HG03045 (cell line): Measurements from ENCODE around the gene NUP93.

ENCODE experiments used
- ATAC-seq: cut with Tn5 transposase; IDR thresholded peaks from one replicate; pipeline ENCODE4 v1.9.1; 2021; ENCODE audit warnings: mild to moderate bottlenecking, moderate library complexity; ENCODE audit not compliant: unreplicated experiment

NUP93 gene

GRCh38 chr16:56844056-56844455 lies 114.1 kb downstream of the NUP93 start:
- no peak for ATAC-seq

- ATAC-seq = no peak
Observed at GRCh38 chr16:56847173-56847910, 117.4 kb downstream of the NUP93 start.

- no peak for ATAC-seq
Observed at GRCh38 chr16:56848029-56848936, 118.4 kb downstream of the NUP93 start.

GRCh38 chr16:56848955-56849689 lies 119.2 kb downstream of the NUP93 start:
- ATAC-seq = no peak

GRCh38 chr16:56849690-56850680 lies 120.1 kb downstream of the NUP93 start:
- ATAC-seq = no peak

GRCh38 chr16:56851671-56852400 lies 121.9 kb downstream of the NUP93 start:
- no peak for ATAC-seq

- no peak for ATAC-seq
Observed at GRCh38 chr16:56852401-56852730, 122.4 kb downstream of the NUP93 start.

GRCh38 chr16:56852968-56853367 lies 123.0 kb downstream of the NUP93 start:
- ATAC-seq = no peak

- no peak for ATAC-seq
Observed at GRCh38 chr16:56855201-56855600, 125.3 kb downstream of the NUP93 start.

- no peak for ATAC-seq
Observed at GRCh38 chr16:56855946-56856345, 126.0 kb downstream of the NUP93 start.

- no peak for ATAC-seq
Observed at GRCh38 chr16:56856876-56857447, 127.0 kb downstream of the NUP93 start.

- ATAC-seq = no peak
Observed at GRCh38 chr16:56858374-56858773, 128.4 kb downstream of the NUP93 start.

- ATAC-seq = no peak
Observed at GRCh38 chr16:56859636-56860035, 129.7 kb downstream of the NUP93 start.

- ATAC-seq = no peak
Observed at GRCh38 chr16:56860226-56861020, 130.5 kb downstream of the NUP93 start.

- ATAC-seq = no peak
Observed at GRCh38 chr16:56861092-56861610, 131.2 kb downstream of the NUP93 start.

- ATAC-seq = no peak
Observed at GRCh38 chr16:56861756-56862155, 131.8 kb downstream of the NUP93 start.

GRCh38 chr16:56862776-56863175 lies 132.8 kb downstream of the NUP93 start:
- no peak for ATAC-seq

- no peak for ATAC-seq
Observed at GRCh38 chr16:56864960-56865359, 135.0 kb downstream of the NUP93 start, which contains the start of gene SLC12A3. TSS of gene SLC12A3 (plus strand) at chr16:56865207. CDS start at chr16:56865236, 29 bp downstream.
